ENCODE results near the gene BAIAP2. TPM values are rescaled to one million over a fixed set of nuclear protein-coding genes. Genes with fewer than 3 reads are reported as not detected.

BAIAP2 gene
- total and polyA plus RNA-seq, 2 donors from 2014 or later: 44.5 to 45.8 TPM

DNA sequence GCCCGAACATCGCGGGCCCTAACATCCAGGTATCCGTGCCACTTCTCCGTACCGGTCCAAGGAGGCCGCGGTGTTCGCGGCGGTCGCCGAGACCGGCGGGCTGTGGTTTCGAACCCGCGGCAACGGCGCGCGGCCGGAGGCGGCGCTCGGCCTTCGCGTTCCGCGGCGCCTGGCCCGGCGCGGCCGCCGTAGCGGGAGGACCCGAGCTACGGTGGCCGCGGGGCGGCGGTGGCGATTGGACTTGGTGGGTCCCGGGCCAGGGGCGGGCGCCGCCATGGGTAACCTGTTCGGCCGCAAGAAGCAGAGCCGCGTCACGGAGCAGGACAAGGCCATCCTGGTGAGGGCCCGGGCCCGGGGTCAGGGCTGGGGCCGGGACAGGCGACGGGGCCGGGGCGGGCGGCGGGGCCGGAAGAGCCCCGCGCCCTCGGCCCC is 43.3 kb upstream of the BAIAP2 start, which contains the start of gene CHMP6:
TSS of gene CHMP6 (plus strand) at position 197 of the 432 bp plus-strand sequence. CDS start at position 275, 78 bp downstream.
- peaks cover 0 to 29% (median 9%) of the 10 kb centered on the region in 3 donors for H3K4me1 ChIP-seq (ENCODE audit: control insufficient read depth in 2 of 3, insufficient read depth in 2 of 3, low read depth in 1 of 3, low read length in 3 of 3)
- DNase-seq (peak; percentile 70 to 93 (median 88)), FAIRE-seq (no peak)
- H3K9ac ChIP-seq (ENCODE audit: low read length in 3 of 3): peak within 1 kb of the TSS; percentile 32 to 81 (median 60)
- H3K27ac ChIP-seq (ENCODE audit: low read depth in 2 of 2, low read length in 2 of 2): no peak within 1 kb of the TSS
- no peaks in the 10 kb centered on the region for H3K9me3 ChIP-seq (ENCODE audit: control insufficient read depth in 2 of 3, insufficient read depth in 1 of 3, low read length in 3 of 3)
- H3K4me3 ChIP-seq (ENCODE audit: low read length in 3 of 3): peak within 1 kb of the TSS; percentile 61 to 79 (median 67)
- H3K36me3 ChIP-seq (ENCODE audit: control insufficient read depth in 2 of 3, insufficient read depth in 3 of 3, low read length in 3 of 3): peaks cover 0 to 7% (median 5%) of the 10 kb centered on the region in 3 donors
- TF ChIP-seq, protein P1, sequence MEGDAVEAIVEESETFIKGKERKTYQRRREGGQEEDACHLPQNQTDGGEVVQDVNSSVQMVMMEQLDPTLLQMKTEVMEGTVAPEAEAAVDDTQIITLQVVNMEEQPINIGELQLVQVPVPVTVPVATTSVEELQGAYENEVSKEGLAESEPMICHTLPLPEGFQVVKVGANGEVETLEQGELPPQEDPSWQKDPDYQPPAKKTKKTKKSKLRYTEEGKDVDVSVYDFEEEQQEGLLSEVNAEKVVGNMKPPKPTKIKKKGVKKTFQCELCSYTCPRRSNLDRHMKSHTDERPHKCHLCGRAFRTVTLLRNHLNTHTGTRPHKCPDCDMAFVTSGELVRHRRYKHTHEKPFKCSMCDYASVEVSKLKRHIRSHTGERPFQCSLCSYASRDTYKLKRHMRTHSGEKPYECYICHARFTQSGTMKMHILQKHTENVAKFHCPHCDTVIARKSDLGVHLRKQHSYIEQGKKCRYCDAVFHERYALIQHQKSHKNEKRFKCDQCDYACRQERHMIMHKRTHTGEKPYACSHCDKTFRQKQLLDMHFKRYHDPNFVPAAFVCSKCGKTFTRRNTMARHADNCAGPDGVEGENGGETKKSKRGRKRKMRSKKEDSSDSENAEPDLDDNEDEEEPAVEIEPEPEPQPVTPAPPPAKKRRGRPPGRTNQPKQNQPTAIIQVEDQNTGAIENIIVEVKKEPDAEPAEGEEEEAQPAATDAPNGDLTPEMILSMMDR (IDR thresholded peaks at IDR 0.05; ENCODE audit: borderline replicate concordance, extremely low read depth, insufficient read depth): peak; percentile 33
- intact Hi-C loops (cut with DNase I): no loop called here
- no peaks in the 10 kb centered on the region for H3K27me3 ChIP-seq (ENCODE audit: control insufficient read depth, insufficient read depth, low read length)

DNA sequence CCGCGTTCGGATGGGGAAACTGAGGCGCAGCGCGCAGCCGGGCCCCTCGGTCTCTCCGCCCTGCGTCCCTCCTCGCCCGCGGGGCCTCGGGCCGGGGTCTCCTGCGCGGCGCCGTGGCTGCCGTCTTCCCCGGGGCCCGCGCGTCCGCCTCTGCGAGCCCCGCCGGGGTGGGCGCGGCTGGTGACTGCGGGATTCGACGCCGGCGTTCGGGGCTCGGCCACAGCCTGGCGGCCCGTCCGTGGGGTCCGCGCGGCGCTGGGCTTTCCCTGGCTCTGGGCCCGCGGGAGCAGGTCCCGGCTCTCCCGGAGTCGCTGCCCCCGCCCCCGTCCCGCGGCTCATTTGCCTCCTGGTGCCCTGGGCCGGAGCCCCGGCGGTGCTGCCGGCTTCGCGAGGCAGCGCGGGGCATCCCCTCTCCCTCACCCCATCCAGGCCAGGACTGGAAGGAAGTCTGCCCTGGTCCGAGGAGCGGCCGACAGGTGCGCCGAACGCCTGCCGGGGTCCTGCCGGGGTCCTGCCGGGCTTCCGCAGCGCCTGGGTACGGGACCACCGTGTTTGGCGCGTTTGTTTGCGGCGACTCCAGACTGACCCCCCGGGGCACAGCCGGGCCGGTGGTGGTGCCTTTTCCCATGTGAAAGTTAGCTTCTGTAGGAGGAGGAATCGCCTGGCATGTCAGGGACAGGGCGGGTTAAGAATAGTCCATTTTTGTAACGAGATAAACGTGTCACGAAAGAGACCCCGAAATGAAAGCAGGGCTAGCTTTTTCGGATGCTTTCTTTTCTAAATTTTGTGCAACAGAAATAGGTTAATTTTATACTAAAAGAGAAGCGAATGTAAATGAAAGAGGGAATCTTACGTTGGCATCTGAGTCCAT is 42.6 kb upstream of the BAIAP2 start:
- H3K9ac ChIP-seq (ENCODE audit: low read length in 3 of 3): peak overlapping the region in 2 of 3 donors; percentile 32 to 67
- no peaks in the 10 kb centered on the region for H3K9me3 ChIP-seq (ENCODE audit: control insufficient read depth in 2 of 3, insufficient read depth in 1 of 3, low read length in 3 of 3)
- intact Hi-C loops (cut with DNase I): no loop called here
- peaks cover 0 to 12% (median 7%) of the 10 kb centered on the region in 3 donors for H3K36me3 ChIP-seq (ENCODE audit: control insufficient read depth in 2 of 3, insufficient read depth in 3 of 3, low read length in 3 of 3)
- H3K4me3 ChIP-seq (ENCODE audit: low read length in 3 of 3): peak overlapping the region; percentile 39 to 79 (median 58)
- FAIRE-seq: no peak
- DNase-seq: peak in 2 of 5 donors; percentile 62 to 80
- H3K27ac ChIP-seq (ENCODE audit: low read depth in 2 of 2, low read length in 2 of 2): no peak overlapping the region
- peaks cover 0 to 29% (median 9%) of the 10 kb centered on the region in 3 donors for H3K4me1 ChIP-seq (ENCODE audit: control insufficient read depth in 2 of 3, insufficient read depth in 2 of 3, low read depth in 1 of 3, low read length in 3 of 3)
- TF ChIP-seq, protein P1 (IDR thresholded peaks at IDR 0.05; ENCODE audit: borderline replicate concordance, extremely low read depth, insufficient read depth): no peak
- no peaks in the 10 kb centered on the region for H3K27me3 ChIP-seq (ENCODE audit: control insufficient read depth, insufficient read depth, low read length)

DNA sequence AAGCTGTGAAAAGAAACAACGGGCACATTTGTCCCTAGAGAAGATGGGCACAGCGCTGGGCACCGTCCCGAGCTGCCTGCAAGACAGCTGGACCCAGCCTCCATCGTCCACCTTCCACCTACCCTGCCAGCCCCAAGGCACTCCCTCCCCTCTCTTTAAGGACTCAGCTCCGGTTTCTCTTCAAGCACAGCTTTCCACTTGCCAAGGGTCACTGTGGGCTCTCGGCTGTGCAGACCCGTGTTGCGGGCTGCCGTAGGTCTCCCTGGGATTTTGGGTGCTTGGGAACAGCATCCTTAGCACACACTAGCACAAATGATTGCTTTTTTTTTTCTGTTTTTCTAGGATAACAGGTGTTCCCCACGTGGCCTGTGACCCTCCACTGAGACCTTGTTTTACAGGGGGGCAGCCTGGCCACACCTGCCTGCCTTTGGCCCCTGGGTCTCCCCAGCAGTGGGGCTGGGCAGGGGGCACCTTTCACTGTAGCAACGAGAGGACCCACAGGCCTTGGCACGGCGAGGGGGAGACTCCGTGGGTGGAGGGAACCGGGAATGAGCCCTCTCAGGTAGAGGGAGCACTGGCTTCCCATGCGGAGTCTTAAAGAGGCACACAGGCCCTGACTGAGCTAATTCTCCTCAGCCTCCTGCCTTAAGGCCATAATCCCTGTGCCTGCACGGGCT is 41.9 kb upstream of the BAIAP2 start:
- Histone ChIP-seq H3K36me3 (ENCODE audit: control insufficient read depth in 2 of 3, insufficient read depth in 3 of 3, low read length in 3 of 3) (peaks cover 0 to 17% (median 7%) of the 10 kb centered on the region in 3 donors), H3K4me3 (ENCODE audit: low read length in 3 of 3) (peak overlapping the region in 2 of 3 donors; percentile 58 to 79), H3K27ac (ENCODE audit: low read depth in 2 of 2, low read length in 2 of 2) (no peak overlapping the region), H3K27me3 (ENCODE audit: control insufficient read depth, insufficient read depth, low read length) (no peaks in the 10 kb centered on the region), H3K9me3 (ENCODE audit: control insufficient read depth in 2 of 3, insufficient read depth in 1 of 3, low read length in 3 of 3) (no peaks in the 10 kb centered on the region), H3K4me1 (ENCODE audit: control insufficient read depth in 2 of 3, insufficient read depth in 2 of 3, low read depth in 1 of 3, low read length in 3 of 3) (peaks cover 0 to 23% (median 3%) of the 10 kb centered on the region in 3 donors), H3K9ac (ENCODE audit: low read length in 3 of 3) (peak overlapping the region in 2 of 3 donors; percentile 32 to 67)
- intact Hi-C loops (cut with DNase I): no loop called here
- FAIRE-seq: no peak
- TF ChIP-seq, protein P1 (IDR thresholded peaks at IDR 0.05; ENCODE audit: borderline replicate concordance, extremely low read depth, insufficient read depth): no peak
- DNase-seq: peak in 1 of 5 donors; percentile 69

Data from kidney (tissue), 14 donors.